ENCODE measurements around the gene GAREM1. TPM values are rescaled to one million over a fixed set of nuclear protein-coding genes. Genes with fewer than 3 reads are reported as not detected.

Gene GAREM1
- total RNA-seq, 1 experiment from 2014 or later: 4.7 TPM

DNA sequence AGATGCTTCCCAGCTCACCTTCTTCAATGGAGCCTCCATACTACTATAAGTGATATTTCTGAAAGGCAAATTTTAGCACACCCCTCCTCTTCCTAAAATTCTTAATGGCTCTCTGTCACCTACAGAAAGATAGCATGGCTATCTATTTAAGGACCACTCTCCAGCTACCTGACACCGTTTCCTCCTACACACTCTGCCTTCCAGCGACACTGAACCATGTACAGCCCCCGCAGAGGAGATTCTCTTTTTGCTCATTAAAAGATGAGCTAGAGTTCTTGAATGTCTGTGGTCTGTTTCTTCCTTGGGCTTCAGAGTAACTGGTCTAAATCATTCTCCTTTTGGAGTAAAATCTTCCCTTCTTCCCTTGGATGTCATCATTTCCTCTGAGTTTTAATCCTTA lies 38.4 kb upstream of the GAREM1 start:
- ATAC-seq: no peak
- H3K4me1 ChIP-seq (ENCODE audit: control insufficient read depth, insufficient read depth, low read length): no peaks in the 10 kb centered on the region
- ChIA-PET CTCF (no interaction called here), POLR2A (no interaction called here)
- DNase-seq (ENCODE audit: low read depth, low spot score): no peak
- TF ChIP-seq POLR2AphosphoS5 (IDR thresholded peaks at IDR 0.05; ENCODE audit: low read depth, low read length) (no peak), REST (IDR thresholded peaks at IDR 0.05; ENCODE audit: insufficient read depth in 1 of 2, low read depth in 2 of 2, low read length in 1 of 2) (no peak), TCF7L2 (IDR thresholded peaks at IDR 0.05; ENCODE audit: low read depth, low read length) (no peak), SIN3A (IDR thresholded peaks at IDR 0.05; ENCODE audit: borderline replicate concordance, insufficient read depth, low read depth, low read length) (no peak)
- TF ChIP-seq, protein P1, sequence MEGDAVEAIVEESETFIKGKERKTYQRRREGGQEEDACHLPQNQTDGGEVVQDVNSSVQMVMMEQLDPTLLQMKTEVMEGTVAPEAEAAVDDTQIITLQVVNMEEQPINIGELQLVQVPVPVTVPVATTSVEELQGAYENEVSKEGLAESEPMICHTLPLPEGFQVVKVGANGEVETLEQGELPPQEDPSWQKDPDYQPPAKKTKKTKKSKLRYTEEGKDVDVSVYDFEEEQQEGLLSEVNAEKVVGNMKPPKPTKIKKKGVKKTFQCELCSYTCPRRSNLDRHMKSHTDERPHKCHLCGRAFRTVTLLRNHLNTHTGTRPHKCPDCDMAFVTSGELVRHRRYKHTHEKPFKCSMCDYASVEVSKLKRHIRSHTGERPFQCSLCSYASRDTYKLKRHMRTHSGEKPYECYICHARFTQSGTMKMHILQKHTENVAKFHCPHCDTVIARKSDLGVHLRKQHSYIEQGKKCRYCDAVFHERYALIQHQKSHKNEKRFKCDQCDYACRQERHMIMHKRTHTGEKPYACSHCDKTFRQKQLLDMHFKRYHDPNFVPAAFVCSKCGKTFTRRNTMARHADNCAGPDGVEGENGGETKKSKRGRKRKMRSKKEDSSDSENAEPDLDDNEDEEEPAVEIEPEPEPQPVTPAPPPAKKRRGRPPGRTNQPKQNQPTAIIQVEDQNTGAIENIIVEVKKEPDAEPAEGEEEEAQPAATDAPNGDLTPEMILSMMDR (IDR thresholded peaks at IDR 0.05): no peak
- H3K27me3 ChIP-seq (ENCODE audit: control insufficient read depth, insufficient read depth, low read length): no peaks in the 10 kb centered on the region
- no TSS peak for BruUV-seq (replicated peaks)
- H3K36me3 ChIP-seq (ENCODE audit: control insufficient read depth, insufficient read depth, low read length): no peaks in the 10 kb centered on the region
- no peak overlapping the region for H3K4me3 ChIP-seq (ENCODE audit: low read depth in 2 of 2, low read length in 2 of 2)
- intact Hi-C loops (cut with micrococcal nuclease; ENCODE audit: unreplicated experiment): no loop called here
- no peak overlapping the region for H3K27ac ChIP-seq (ENCODE audit: low read length)
- H3K9me3 ChIP-seq (ENCODE audit: control insufficient read depth, insufficient read depth, low read depth, low read length): no peaks in the 10 kb centered on the region
- in situ Hi-C loops (cut with HindIII; ENCODE audit: low pct_unique_long_range_greater_than_20kb, low sequenced_read_pairs): no loop called here

DNA sequence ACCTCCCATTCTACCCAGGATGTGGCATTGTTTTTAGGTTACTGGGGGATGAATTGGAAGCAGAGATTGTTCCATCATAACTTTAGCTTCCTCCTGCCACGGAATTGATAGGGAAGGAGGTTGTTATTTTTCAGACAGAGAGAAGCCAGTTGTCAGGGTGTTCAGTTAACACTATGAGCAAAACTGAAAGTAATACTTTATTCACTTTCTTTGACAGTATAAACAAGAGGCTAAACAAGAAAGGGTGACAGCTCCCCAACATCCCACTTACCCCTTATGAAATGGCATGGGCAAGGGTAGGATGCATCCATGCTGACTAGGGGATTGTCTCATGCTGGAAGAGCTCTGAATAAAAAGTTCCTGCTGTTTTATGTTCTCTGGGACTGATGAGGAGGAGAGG lies 36.4 kb upstream of the GAREM1 start:
- POLR2A ChIA-PET: no interaction called here
- H3K4me1 ChIP-seq (ENCODE audit: control insufficient read depth, insufficient read depth, low read length): no peaks in the 10 kb centered on the region
- intact Hi-C loops (cut with micrococcal nuclease; ENCODE audit: unreplicated experiment): no loop called here
- no peak overlapping the region for H3K27ac ChIP-seq (ENCODE audit: low read length)
- in situ Hi-C loops (cut with HindIII; ENCODE audit: low pct_unique_long_range_greater_than_20kb, low sequenced_read_pairs): no loop called here
- CTCF ChIA-PET: interaction anchor here (0.6 kb wide), 1 partner anchor 373 kb away, joined by 3 read pairs; no protein-coding TSS in a partner anchor
- no peaks in the 10 kb centered on the region for H3K36me3 ChIP-seq (ENCODE audit: control insufficient read depth, insufficient read depth, low read length)
- H3K27me3 ChIP-seq (ENCODE audit: control insufficient read depth, insufficient read depth, low read length): no peaks in the 10 kb centered on the region
- H3K4me3 ChIP-seq (ENCODE audit: low read depth in 2 of 2, low read length in 2 of 2): no peak overlapping the region
- ATAC-seq (no peak), DNase-seq (ENCODE audit: low read depth, low spot score) (no peak)
- BruUV-seq (replicated peaks): no TSS peak
- H3K9me3 ChIP-seq (ENCODE audit: control insufficient read depth, insufficient read depth, low read depth, low read length): no peaks in the 10 kb centered on the region
- TF ChIP-seq SIN3A (IDR thresholded peaks at IDR 0.05; ENCODE audit: borderline replicate concordance, insufficient read depth, low read depth, low read length) (no peak), REST (IDR thresholded peaks at IDR 0.05; ENCODE audit: insufficient read depth in 1 of 2, low read depth in 2 of 2, low read length in 1 of 2) (no peak), TCF7L2 (IDR thresholded peaks at IDR 0.05; ENCODE audit: low read depth, low read length) (no peak), POLR2AphosphoS5 (IDR thresholded peaks at IDR 0.05; ENCODE audit: low read depth, low read length) (no peak)
- TF ChIP-seq, protein P1 (IDR thresholded peaks at IDR 0.05): no peak

Data from Panc1 (cell line).